Common myeloid progenitor, CD34-positive (primary cell): ENCODE results near the gene CXCL16.
"Not testable (repeated sequence)": the region's sequence is repeated elsewhere in the genome, so short reads cannot be mapped to it uniquely, and the experiment has no call there.

Experiments
- CTCF ChIA-PET: fragments of 350-600 bp; sonication (Branson Sonifier 250); formaldehyde crosslinking; loops from one replicate; lab custom pipeline; 2021; ENCODE audit warnings: antibody characterized with exemption; lab: Charles Lee
- POLR2A ChIA-PET: fragments of 350-600 bp; sonication (Branson Sonifier 250); formaldehyde crosslinking; loops from one replicate; lab custom pipeline; 2021; ENCODE audit warnings: antibody characterized with exemption; lab: Charles Lee
- DNase-seq, 3 donors: peaks; one replicate each; pipeline versions ENCODE4 v3.0.0 to v3.0.0-alpha.2; 2013
- H3K27ac ChIP-seq, 2 experiments: 1 replicate in 1 of 2; 2 replicates in 1 of 2; pipeline ENCODE4 v1.7.0; 2013; ENCODE audit warnings: inconsistent platforms in 2 of 2, low read length in 2 of 2, mild to moderate bottlenecking in 2 of 2, low read depth in 1 of 2, moderate library complexity in 1 of 2; ENCODE audit not compliant: severe bottlenecking in 2 of 2, insufficient read depth in 1 of 2, poor library complexity in 1 of 2
- H3K27me3 ChIP-seq, 5 experiments: replicated peaks in 2 of 5; 1 replicate in 3 of 5; 2 replicates in 2 of 5; pipeline versions ENCODE4 v1.6.1 to v1.7.0; 2013; ENCODE audit warnings: low read length in 4 of 5, mild to moderate bottlenecking in 2 of 5, moderate library complexity in 2 of 5, inconsistent platforms in 1 of 5; ENCODE audit not compliant: insufficient read depth in 5 of 5, control insufficient read depth in 4 of 5
- H3K36me3 ChIP-seq, 4 experiments: 1 replicate in 2 of 4; 2 replicates in 2 of 4; pipeline versions ENCODE4 v1.6.1 to v1.7.0; 2013; ENCODE audit warnings: low read length in 3 of 4, control low read depth in 1 of 4, mild to moderate bottlenecking in 1 of 4; ENCODE audit not compliant: control insufficient read depth in 4 of 4, insufficient read depth in 4 of 4
- H3K4me1 ChIP-seq, 4 experiments: 1 replicate in 3 of 4; 2 replicates in 1 of 4; pipeline versions ENCODE4 v1.6.1 to v1.7.1; 2013; ENCODE audit warnings: low read length in 3 of 4, mild to moderate bottlenecking in 3 of 4, control low read depth in 1 of 4, inconsistent platforms in 1 of 4, moderate library complexity in 1 of 4; ENCODE audit not compliant: control insufficient read depth in 4 of 4, insufficient read depth in 4 of 4; ENCODE audit errors: control extremely low read depth in 1 of 4
- H3K4me3 ChIP-seq, 7 experiments: 1 replicate in 4 of 7; 2 replicates in 3 of 7; pipeline versions ENCODE4 v1.5.1 to v1.7.0; 2013; ENCODE audit warnings: mild to moderate bottlenecking in 7 of 7, low read length in 6 of 7, moderate library complexity in 6 of 7, inconsistent platforms in 2 of 7, low read depth in 2 of 7, control low read depth in 1 of 7; ENCODE audit not compliant: insufficient read depth in 4 of 7, control insufficient read depth in 1 of 7; ENCODE audit errors: extremely low read depth in 1 of 7
- H3K9me3 ChIP-seq, 5 experiments: 1 replicate in 4 of 5; 2 replicates in 1 of 5; pipeline versions ENCODE4 v1.6.1 to v1.7.1; 2013; ENCODE audit warnings: low read length in 4 of 5, mild to moderate bottlenecking in 2 of 5, inconsistent platforms in 1 of 5, low read depth in 1 of 5, moderate library complexity in 1 of 5; ENCODE audit not compliant: control insufficient read depth in 4 of 5, insufficient read depth in 2 of 5; ENCODE audit errors: control extremely low read depth in 1 of 5
- WGBS: methylation state at CpG from one replicate; pipeline ENCODE4 v1.1.5; 2013; ENCODE audit not compliant: insufficient coverage; 5-methylcytosine and 5-hydroxymethylcytosine counted together

CXCL16 gene

DNA sequence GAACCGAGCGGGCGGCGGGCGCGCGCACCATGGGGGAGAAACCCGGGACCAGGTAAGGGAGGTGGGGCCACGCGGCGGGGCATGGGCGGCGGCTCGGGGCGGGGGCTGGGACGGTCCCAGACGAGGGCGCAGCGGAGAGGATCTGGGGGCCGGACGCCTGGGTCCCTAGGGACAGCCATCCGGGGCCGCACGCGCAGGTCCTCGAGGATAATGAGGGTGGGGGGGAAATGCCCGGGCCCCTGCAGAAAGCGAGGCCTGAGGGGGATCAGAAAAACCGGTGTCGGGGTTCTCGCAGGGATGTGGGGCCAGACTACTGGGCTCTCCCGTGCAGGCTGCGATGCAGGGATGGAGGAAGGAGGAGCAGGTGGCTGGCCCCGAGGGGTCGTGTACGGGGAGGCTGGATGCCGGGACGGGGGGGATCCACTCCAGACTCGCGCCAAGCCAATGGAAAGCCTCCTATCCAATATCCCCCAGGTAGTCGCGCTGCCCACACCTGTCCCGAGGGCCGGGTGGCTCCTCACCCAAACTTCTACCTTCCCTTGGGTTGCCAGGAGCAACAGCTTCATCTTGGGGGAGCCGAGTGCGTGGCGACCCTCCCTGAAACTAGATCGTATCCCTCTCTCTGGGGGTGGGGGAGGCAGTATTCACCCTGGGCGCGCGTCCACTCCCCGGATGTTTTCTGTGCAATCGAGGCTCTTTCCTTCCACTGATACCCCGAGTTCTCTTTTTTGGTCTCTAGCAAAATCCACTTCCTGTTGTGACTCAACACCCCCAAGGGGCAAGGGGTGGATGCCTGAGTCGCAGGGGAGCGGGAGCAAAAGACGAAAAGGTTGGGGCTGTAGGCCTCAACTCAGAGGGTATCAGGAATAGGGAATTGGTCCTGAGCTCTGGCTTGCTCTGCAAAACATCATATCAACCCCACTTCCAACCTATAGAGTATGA, 28.8 kb downstream of the CXCL16 start:
- Histone ChIP-seq H3K4me1 (peaks cover 9 to 56% (median 51%) of the 10 kb centered on the region in 4 experiments), H3K27ac (peak overlapping the region in 1 of 2 experiments; percentile 43), H3K36me3 (peaks cover 0 to 5% (median 3%) of the 10 kb centered on the region in 4 experiments), H3K27me3 (no peaks in the 10 kb centered on the region), H3K9me3 (no peaks in the 10 kb centered on the region), H3K4me3 (peak overlapping the region; percentile 34 to 89 (median 72))
- ChIA-PET POLR2A (interaction anchor here (0.7 to 1.3 kb wide), 3 partner anchors 14 to 79 kb away, joined by 3 to 5 read pairs (median 4); partner anchors contain the start of gene MED11), CTCF (interaction anchor here (0.6 to 4.2 kb wide), 12 partner anchors 21 to 185 kb away, joined by 3 to 20 read pairs (median 4); partner anchors contain the start of genes GLTPD2 and MED11)
- DNase-seq, result peak in 2 of 3 donors; percentile 74 to 80
- WGBS, result under 1% methylated on average over 45 of the region's 57 CpGs

DNA sequence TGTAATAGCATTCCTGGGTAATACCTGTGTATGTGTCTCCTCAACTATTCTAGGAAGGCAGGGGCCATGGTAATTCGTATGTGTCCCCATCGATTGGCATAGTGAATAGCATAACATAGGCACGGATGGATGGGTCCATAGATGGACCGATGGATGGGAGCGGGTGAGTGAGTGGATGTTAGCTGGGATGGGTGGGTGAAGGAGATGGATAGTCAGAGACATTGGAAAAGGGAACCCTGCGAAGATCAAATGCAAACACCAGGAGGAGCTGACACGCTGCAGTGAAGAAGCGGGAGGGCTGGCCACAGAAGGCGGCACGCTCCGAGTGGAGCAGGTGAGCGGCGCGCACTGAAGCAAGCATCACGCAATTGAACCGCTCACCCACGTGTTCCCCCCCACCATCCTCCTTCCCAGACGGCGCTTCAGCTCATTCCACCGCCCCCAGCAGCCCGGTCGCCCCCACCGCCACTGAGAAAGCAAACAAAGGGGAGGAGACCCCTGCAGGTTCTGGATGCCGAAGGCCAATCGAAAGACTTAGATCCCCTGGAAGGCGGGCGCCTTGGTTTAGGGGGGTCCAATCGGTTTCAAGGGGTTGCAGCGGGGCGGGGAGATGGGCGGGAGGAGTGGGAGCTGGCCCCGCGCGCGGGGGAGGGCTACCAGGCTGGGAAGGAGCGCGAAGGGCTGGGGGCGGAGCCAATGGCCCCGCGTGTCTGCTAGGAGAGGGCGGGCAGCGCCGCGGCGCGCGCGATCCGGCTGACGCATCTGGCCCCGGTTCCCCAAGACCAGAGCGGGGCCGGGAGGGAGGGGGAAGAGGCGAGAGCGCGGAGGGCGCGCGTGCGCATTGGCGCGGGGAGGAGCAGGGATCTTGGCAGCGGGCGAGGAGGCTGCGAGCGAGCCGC, 29.7 kb downstream of the CXCL16 start, which contains the start of gene ARRB2:
TSS of gene ARRB2 (plus strand) at position 839 of the 899 bp plus-strand sequence. CDS start 90 bp downstream, outside the sequence.
- peak; percentile 99 to 100 (median 100) for DNase-seq
- H3K27ac ChIP-seq, result peak within 1 kb of the TSS in 1 of 2 experiments; percentile 43
- WGBS, result 0% methylated on average over 40 of the region's 67 CpGs
- peaks cover 9 to 48% (median 42%) of the 10 kb centered on the region in 4 experiments for H3K4me1 ChIP-seq
- H3K4me3 ChIP-seq, result peak within 1 kb of the TSS; percentile 40 to 89 (median 72)
- no peaks in the 10 kb centered on the region for H3K9me3 ChIP-seq
- ChIA-PET POLR2A (interaction anchor here (0.8 to 1.3 kb wide), 2 partner anchors 21 to 80 kb away, joined by 3 to 4 read pairs; partner anchors contain the start of gene MED11), CTCF (interaction anchor here (0.7 to 4.2 kb wide), 12 partner anchors 22 to 213 kb away, joined by 3 to 20 read pairs (median 5); partner anchors contain the start of gene MED11)
- no peaks in the 10 kb centered on the region for H3K27me3 ChIP-seq
- H3K36me3 ChIP-seq, result no peaks in the 10 kb centered on the region

DNA sequence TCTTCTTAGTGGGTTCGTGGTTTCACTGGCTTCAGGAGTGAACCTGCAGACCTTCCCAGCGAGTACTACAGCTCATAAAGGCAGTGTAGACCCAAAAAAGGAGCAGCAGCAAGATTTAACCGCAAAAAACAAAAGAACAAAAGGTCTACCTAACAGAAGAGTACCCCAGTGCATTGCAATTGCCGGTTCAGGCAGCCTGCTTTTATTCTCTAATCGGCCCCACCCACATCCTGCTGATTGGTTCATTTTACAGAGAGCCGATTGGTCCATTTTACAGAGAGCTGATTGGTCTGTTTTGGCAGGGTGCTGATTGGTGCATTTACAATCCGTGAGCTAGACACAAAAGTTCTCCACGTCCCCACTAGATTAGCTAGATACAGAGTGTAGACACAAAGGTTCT, 31.3 kb downstream of the CXCL16 start:
- Histone ChIP-seq H3K4me1 (peaks cover 7 to 40% (median 33%) of the 10 kb centered on the region in 4 experiments), H3K27me3 (no peaks in the 10 kb centered on the region), H3K27ac (no peak overlapping the region), H3K36me3 (no peaks in the 10 kb centered on the region), H3K9me3 (no peaks in the 10 kb centered on the region), H3K4me3 (no peak overlapping the region)
- peak in 2 of 3 donors; percentile 52 to 60 for DNase-seq
- 89% methylated on average over 7 of the region's 8 CpGs for WGBS
- POLR2A ChIA-PET, result no interaction called here
- CTCF ChIA-PET, result interaction anchor here (1.3 to 4.2 kb wide), 8 partner anchors 9 to 185 kb away, joined by 3 to 20 read pairs (median 9); partner anchors contain the start of gene MED11

DNA sequence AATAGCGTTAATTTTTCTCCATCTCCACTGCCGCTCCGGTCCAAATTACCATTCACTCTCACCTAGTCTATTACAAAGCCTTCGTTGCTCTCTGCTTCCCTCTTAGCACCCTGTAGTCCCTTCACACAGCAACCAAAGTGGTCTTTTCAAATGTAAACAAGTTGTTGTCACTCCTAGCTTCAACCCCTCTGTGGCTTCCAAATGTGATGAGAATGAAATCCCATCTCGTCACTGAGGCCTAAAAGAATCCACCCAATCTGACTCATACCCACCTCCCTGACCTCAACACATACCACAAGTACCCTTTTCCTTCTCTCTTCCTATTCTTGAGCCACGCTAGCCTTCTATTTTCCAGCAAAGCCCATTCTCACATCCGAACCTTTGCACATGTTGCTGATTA, 33.6 kb downstream of the CXCL16 start:
- Histone ChIP-seq H3K9me3 (no peaks in the 10 kb centered on the region), H3K27ac (no peak overlapping the region), H3K36me3 (no peaks in the 10 kb centered on the region), H3K27me3 (no peaks in the 10 kb centered on the region), H3K4me1 (peaks cover 8 to 30% (median 24%) of the 10 kb centered on the region in 4 experiments), H3K4me3 (no peak overlapping the region)
- POLR2A ChIA-PET, result no interaction called here
- CTCF ChIA-PET, result interaction anchor here (0.9 to 1.3 kb wide), 3 partner anchors 27 to 182 kb away, joined by 3 to 4 read pairs (median 3); no protein-coding TSS in a partner anchor
- WGBS, result 95% methylated on average over 7 of the region's 7 CpGs
- DNase-seq, result no peak

DNA sequence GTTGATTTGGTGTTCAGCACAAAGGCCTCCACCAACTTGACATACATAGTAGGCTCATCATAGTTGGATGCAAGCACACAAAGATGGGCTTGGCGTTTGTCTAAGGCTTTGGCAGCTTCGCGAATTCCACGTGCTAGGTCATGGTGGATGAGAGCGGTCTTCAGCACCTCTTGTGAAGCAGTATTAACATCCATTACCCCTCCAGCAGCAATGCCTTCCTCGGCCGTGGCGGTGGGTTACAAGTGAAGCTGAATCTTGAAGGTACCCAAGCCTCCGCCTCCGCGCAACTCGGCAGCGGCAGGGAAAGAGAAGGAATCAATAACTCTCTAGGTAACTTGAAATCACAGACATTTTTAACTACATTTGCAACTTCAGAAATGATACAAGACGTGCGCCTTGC, 34.7 kb downstream of the CXCL16 start:
- H3K27me3 ChIP-seq, result no peaks in the 10 kb centered on the region
- no peak overlapping the region for H3K27ac ChIP-seq
- CTCF ChIA-PET, result interaction anchor here (1.2 kb wide), 1 partner anchor 28 kb away, joined by 3 read pairs; no protein-coding TSS in a partner anchor
- no peak for DNase-seq
- POLR2A ChIA-PET, result no interaction called here
- 96% methylated on average over 10 of the region's 15 CpGs for WGBS
- H3K4me1 ChIP-seq, result peaks cover 8 to 25% (median 19%) of the 10 kb centered on the region in 4 experiments
- no peaks in the 10 kb centered on the region for H3K9me3 ChIP-seq
- peaks cover 0 to 2% (median 0%) of the 10 kb centered on the region in 4 experiments for H3K36me3 ChIP-seq
- H3K4me3 ChIP-seq, result peak overlapping the region in 1 of 7 experiments; percentile 84

DNA sequence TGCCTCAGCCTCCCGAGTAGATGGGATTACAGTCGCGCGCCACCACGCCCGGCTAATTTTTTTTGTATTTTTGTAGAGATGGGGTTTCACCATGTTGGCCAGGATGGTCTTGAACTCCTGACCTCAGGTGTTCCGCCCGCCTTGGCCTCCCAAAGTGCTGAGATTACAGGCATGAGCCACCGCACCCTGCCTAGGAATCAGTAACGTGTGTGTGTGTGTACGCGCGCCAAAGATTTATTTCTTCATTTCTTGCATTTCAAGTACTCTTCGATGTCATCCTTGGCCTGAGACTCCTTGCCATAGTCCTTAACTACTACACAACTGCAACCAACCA, 35.2 kb downstream of the CXCL16 start:
- POLR2A ChIA-PET, result not testable (repeated sequence)
- CTCF ChIA-PET, result interaction anchor here (1.3 kb wide), 1 partner anchor 22 kb away, joined by 4 read pairs; no protein-coding TSS in a partner anchor
- H3K4me3 ChIP-seq, result peak overlapping the region in 6 of 7 experiments; percentile 83 to 96 (median 90)

More for the DNA sequence above, 35.2 kb downstream of the CXCL16 start:
- H3K36me3 ChIP-seq, DNase-seq, H3K9me3 ChIP-seq, H3K27me3 ChIP-seq: not testable (repeated sequence)
- Histone ChIP-seq H3K27ac (peak overlapping the region in 1 of 2 experiments; percentile 70), H3K4me1 (peaks cover 8 to 22% (median 17%) of the 10 kb centered on the region in 4 experiments)
- WGBS, result 86% methylated on average over 4 of the region's 14 CpGs
